ENCODE data around the gene ASCL5. TPM values are rescaled to one million over a fixed set of nuclear protein-coding genes. Genes with fewer than 3 reads are reported as not detected.

Gene ASCL5
- total RNA-seq, 1 donor from 2014 or later, result not detected

DNA sequence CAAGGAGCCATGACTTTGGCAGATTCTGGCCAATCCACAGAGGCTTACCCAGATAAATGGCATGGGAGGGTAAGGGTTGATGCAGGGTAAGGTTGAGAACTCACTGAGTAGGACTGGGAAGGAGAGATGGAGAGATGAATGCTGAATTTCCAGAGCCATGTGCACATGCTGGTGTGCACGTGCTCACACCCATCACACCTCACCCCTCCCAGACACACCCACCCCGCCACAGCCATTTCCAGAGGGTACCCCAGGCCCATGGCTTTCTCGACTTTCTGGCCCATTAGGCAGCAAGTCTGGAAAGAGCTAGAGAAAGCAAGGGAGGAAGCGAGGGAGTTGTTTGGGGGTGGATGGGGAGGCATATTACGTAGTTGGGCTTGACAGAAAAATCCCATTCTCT lies 16.4 kb downstream of the ASCL5 start:
- Mint-ChIP-seq H3K9me3 (no peaks in the 10 kb centered on the region), H3K27me3 (peaks cover 9% of the 10 kb centered on the region), H3K27ac (no peak overlapping the region), H3K4me3 (no peak overlapping the region), H3K36me3 (ENCODE audit: low read depth) (no peaks in the 10 kb centered on the region), H3K4me1 (peaks cover 2% of the 10 kb centered on the region)
- ChIA-PET POLR2A (no interaction called here), CTCF (no interaction called here)
- TF ChIP-seq, protein P1, sequence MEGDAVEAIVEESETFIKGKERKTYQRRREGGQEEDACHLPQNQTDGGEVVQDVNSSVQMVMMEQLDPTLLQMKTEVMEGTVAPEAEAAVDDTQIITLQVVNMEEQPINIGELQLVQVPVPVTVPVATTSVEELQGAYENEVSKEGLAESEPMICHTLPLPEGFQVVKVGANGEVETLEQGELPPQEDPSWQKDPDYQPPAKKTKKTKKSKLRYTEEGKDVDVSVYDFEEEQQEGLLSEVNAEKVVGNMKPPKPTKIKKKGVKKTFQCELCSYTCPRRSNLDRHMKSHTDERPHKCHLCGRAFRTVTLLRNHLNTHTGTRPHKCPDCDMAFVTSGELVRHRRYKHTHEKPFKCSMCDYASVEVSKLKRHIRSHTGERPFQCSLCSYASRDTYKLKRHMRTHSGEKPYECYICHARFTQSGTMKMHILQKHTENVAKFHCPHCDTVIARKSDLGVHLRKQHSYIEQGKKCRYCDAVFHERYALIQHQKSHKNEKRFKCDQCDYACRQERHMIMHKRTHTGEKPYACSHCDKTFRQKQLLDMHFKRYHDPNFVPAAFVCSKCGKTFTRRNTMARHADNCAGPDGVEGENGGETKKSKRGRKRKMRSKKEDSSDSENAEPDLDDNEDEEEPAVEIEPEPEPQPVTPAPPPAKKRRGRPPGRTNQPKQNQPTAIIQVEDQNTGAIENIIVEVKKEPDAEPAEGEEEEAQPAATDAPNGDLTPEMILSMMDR (IDR thresholded peaks at IDR 0.05), result no peak
- intact Hi-C loops (cut with micrococcal nuclease), result loop anchor here (5.0 kb wide), 2 partner anchors 68 to 488 kb away; partner anchors contain the start of gene KIF14
- DNase-seq (no peak), ATAC-seq (ENCODE audit: low read depth) (no peak)

DNA sequence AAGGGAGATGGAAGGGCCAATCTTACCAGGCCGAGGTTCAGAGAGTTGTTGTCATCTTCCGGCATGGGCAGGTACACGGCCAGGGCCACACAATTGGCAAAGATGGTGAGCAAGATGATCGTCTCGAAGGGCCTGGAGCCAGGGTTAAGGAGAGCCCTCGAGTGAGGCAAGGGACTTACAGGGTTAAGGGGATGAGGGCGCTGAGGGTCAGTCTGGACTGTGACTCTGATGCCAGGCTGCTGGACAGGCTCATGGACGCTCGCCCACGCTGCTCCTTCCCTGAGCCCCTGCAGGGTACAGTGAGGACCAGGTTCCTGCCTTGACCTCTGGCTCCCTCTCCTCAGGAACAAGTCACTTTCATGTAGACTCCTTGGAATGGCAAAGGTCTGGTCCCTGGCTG lies 16.8 kb downstream of the ASCL5 start:
- peaks cover 2% of the 10 kb centered on the region for H3K4me1 Mint-ChIP-seq
- H3K27ac Mint-ChIP-seq, result no peak overlapping the region
- no peaks in the 10 kb centered on the region for H3K9me3 Mint-ChIP-seq
- POLR2A ChIA-PET, result no interaction called here
- ATAC-seq (ENCODE audit: low read depth) (no peak), DNase-seq (no peak)
- intact Hi-C loops (cut with micrococcal nuclease), result loop anchor here (5.0 kb wide), 2 partner anchors 68 to 488 kb away; partner anchors contain the start of gene KIF14
- CTCF ChIA-PET, result no interaction called here
- TF ChIP-seq, protein P1 (IDR thresholded peaks at IDR 0.05), result no peak
- H3K4me3 Mint-ChIP-seq, result no peak overlapping the region
- H3K36me3 Mint-ChIP-seq (ENCODE audit: low read depth), result no peaks in the 10 kb centered on the region
- H3K27me3 Mint-ChIP-seq, result peaks cover 8% of the 10 kb centered on the region

GRCh38 chr1:201109651-201110050 lies 17.3 kb downstream of the ASCL5 start:
- no peak for DNase-seq
- Mint-ChIP-seq H3K27me3 (peaks cover 8% of the 10 kb centered on the region), H3K4me1 (peaks cover 2% of the 10 kb centered on the region), H3K4me3 (no peak overlapping the region), H3K27ac (no peak overlapping the region), H3K36me3 (ENCODE audit: low read depth) (no peaks in the 10 kb centered on the region), H3K9me3 (no peaks in the 10 kb centered on the region)
- TF ChIP-seq, protein P1 (IDR thresholded peaks at IDR 0.05), result no peak
- intact Hi-C loops (cut with micrococcal nuclease), result loop anchor here (5.0 kb wide), 2 partner anchors 67 to 487 kb away; partner anchors contain the start of gene KIF14
- no peak for ATAC-seq (ENCODE audit: low read depth)
- ChIA-PET CTCF (interaction anchor here (0.8 to 0.9 kb wide), 2 partner anchors 130 to 138 kb away, joined by 3 to 5 read pairs; no protein-coding TSS in a partner anchor), POLR2A (no interaction called here)

- TF ChIP-seq, protein P1 (IDR thresholded peaks at IDR 0.05), result no peak
These were observed 18.4 kb downstream of the ASCL5 start for GRCh38 chr1:201108614-201109013.

GRCh38 chr1:201105688-201106087 lies 21.3 kb downstream of the ASCL5 start:
- H3K4me1 Mint-ChIP-seq, result no peaks in the 10 kb centered on the region
- ChIA-PET CTCF (no interaction called here), POLR2A (no interaction called here)
- no peak for DNase-seq
- no peak for ATAC-seq (ENCODE audit: low read depth)
- H3K9me3 Mint-ChIP-seq, result no peaks in the 10 kb centered on the region
- H3K27me3 Mint-ChIP-seq, result no peaks in the 10 kb centered on the region
- TF ChIP-seq, protein P1 (IDR thresholded peaks at IDR 0.05), result no peak
- no peak overlapping the region for H3K4me3 Mint-ChIP-seq
- H3K27ac Mint-ChIP-seq, result no peak overlapping the region
- intact Hi-C loops (cut with micrococcal nuclease), result no loop called here
- H3K36me3 Mint-ChIP-seq (ENCODE audit: low read depth), result no peaks in the 10 kb centered on the region

More at GRCh38 chr1:201108614-201109013, 18.4 kb downstream of the ASCL5 start:
- DNase-seq, result no peak
- peak; percentile 69 for ATAC-seq (ENCODE audit: low read depth)
- H3K36me3 Mint-ChIP-seq (ENCODE audit: low read depth), result no peaks in the 10 kb centered on the region
- intact Hi-C loops (cut with micrococcal nuclease), result no loop called here
- no peak overlapping the region for H3K4me3 Mint-ChIP-seq
- H3K4me1 Mint-ChIP-seq, result no peaks in the 10 kb centered on the region
- POLR2A ChIA-PET, result no interaction called here
- no peaks in the 10 kb centered on the region for H3K9me3 Mint-ChIP-seq
- H3K27me3 Mint-ChIP-seq, result peaks cover 4% of the 10 kb centered on the region
- CTCF ChIA-PET, result no interaction called here
- no peak overlapping the region for H3K27ac Mint-ChIP-seq
